Liver (tissue), 9 donors: ENCODE data around the gene CCR6. TPM values are rescaled to one million over a fixed set of nuclear protein-coding genes. Genes with fewer than 3 reads are reported as not detected.

Source experiments
- DNase-seq: peaks from one replicate; pipeline ENCODE4 v3.0.0-alpha.2; 2017; ENCODE audit warnings: low spot score
- H3K27ac ChIP-seq, 2 donors: one replicate each; pipeline ENCODE4 v1.7.0; 2013; ENCODE audit warnings: inconsistent platforms in 2 of 2, low read length in 2 of 2, control low read depth in 1 of 2, low read depth in 1 of 2, mild to moderate bottlenecking in 1 of 2
- H3K27me3 ChIP-seq, 4 donors: one replicate each; pipeline versions ENCODE4 v1.6.1 to v1.7.0; 2013; ENCODE audit warnings: low read length in 3 of 4, inconsistent platforms in 1 of 4, mild to moderate bottlenecking in 1 of 4, moderate library complexity in 1 of 4; ENCODE audit not compliant: control insufficient read depth in 4 of 4, insufficient read depth in 4 of 4
- H3K36me3 ChIP-seq, 4 donors: one replicate each; pipeline versions ENCODE4 v1.6.1 to v1.7.0; 2013; ENCODE audit warnings: low read length in 3 of 4, mild to moderate bottlenecking in 3 of 4, low read depth in 1 of 4, moderate library complexity in 1 of 4; ENCODE audit not compliant: control insufficient read depth in 4 of 4, insufficient read depth in 3 of 4
- H3K4me1 ChIP-seq, 4 donors: one replicate each; pipeline versions ENCODE4 v1.6.1 to v1.7.0; 2013; ENCODE audit warnings: low read length in 3 of 4, mild to moderate bottlenecking in 3 of 4, moderate library complexity in 1 of 4; ENCODE audit not compliant: control insufficient read depth in 4 of 4, insufficient read depth in 4 of 4
- H3K4me3 ChIP-seq, 3 donors: one replicate each; pipeline versions ENCODE4 v1.6.1 to v1.7.0; 2013; ENCODE audit warnings: low read length in 3 of 3, control low read depth in 1 of 3, low read depth in 1 of 3, mild to moderate bottlenecking in 1 of 3
- H3K9ac ChIP-seq, 2 donors: one replicate each; pipeline ENCODE4 v1.7.0; 2013; ENCODE audit warnings: low read length in 2 of 2, mild to moderate bottlenecking in 2 of 2, moderate library complexity in 2 of 2, control low read depth in 1 of 2, low read depth in 1 of 2
- H3K9me3 ChIP-seq, 4 donors: one replicate each; pipeline versions ENCODE4 v1.6.1 to v1.7.0; 2013; ENCODE audit warnings: low read length in 3 of 4; ENCODE audit not compliant: control insufficient read depth in 4 of 4
- ATF3 ChIP-seq: IDR thresholded peaks from 2 replicates; pipeline ENCODE4 v1.6.1; 2016; ENCODE audit warnings: antibody characterized with exemption
- EGR1 ChIP-seq, 2 donors: IDR thresholded peaks; 2 replicates each; pipeline ENCODE4 v1.6.1; 2016 to 2018; ENCODE audit warnings: antibody characterized with exemption in 2 of 2, low read depth in 2 of 2
- FOXA1 ChIP-seq: IDR thresholded peaks from 2 replicates; pipeline ENCODE4 v1.6.1; 2016; ENCODE audit warnings: antibody characterized with exemption
- FOXA2 ChIP-seq: IDR thresholded peaks from 2 replicates; pipeline ENCODE4 v1.6.1; 2016; ENCODE audit warnings: antibody characterized with exemption
- GABPA ChIP-seq, 2 donors: IDR thresholded peaks in 1 of 2; conservative IDR thresholded peaks in 1 of 2; 2 replicates each; pipeline ENCODE4 v1.6.1; 2016; ENCODE audit warnings: antibody characterized with exemption in 2 of 2, mild to moderate bottlenecking in 1 of 2, moderate library complexity in 1 of 2
- HNF4A ChIP-seq, 2 donors: conservative IDR thresholded peaks; 2 replicates each; pipeline ENCODE4 v1.6.1; 2016; ENCODE audit warnings: antibody characterized with exemption in 2 of 2, mild to moderate bottlenecking in 2 of 2
- HNF4G ChIP-seq: IDR thresholded peaks from 2 replicates; pipeline ENCODE4 v1.6.1; 2016; ENCODE audit warnings: antibody characterized with exemption
- JUND ChIP-seq, 2 donors: IDR thresholded peaks; 2 replicates each; pipeline ENCODE4 v1.6.1; 2016; ENCODE audit warnings: antibody characterized with exemption in 2 of 2
- MAX ChIP-seq: IDR thresholded peaks from 2 replicates; pipeline ENCODE4 v1.6.1; 2016; ENCODE audit warnings: antibody characterized with exemption
- NR2F2 ChIP-seq: IDR thresholded peaks from 2 replicates; pipeline ENCODE4 v1.6.1; 2016; ENCODE audit warnings: antibody characterized with exemption
- RAD21 ChIP-seq, 2 donors: IDR thresholded peaks; 2 replicates each; pipeline ENCODE4 v1.6.1; 2016; ENCODE audit warnings: antibody characterized with exemption in 2 of 2, mild to moderate bottlenecking in 2 of 2
- REST ChIP-seq: IDR thresholded peaks from 2 replicates; pipeline ENCODE4 v1.6.1; 2016; ENCODE audit warnings: antibody characterized with exemption, mild to moderate bottlenecking
- RXRA ChIP-seq, 2 donors: IDR thresholded peaks; 2 replicates each; pipeline ENCODE4 v1.6.1; 2017 to 2018; ENCODE audit warnings: antibody characterized with exemption in 2 of 2, mild to moderate bottlenecking in 1 of 2
- SP1 ChIP-seq: IDR thresholded peaks from 2 replicates; pipeline ENCODE4 v1.6.1; 2018; ENCODE audit warnings: antibody characterized with exemption, mild to moderate bottlenecking
- TAF1 ChIP-seq: conservative IDR thresholded peaks from 2 replicates; pipeline ENCODE4 v1.6.1; 2016; ENCODE audit warnings: antibody characterized with exemption, mild to moderate bottlenecking
- YY1 ChIP-seq: IDR thresholded peaks from 2 replicates; pipeline ENCODE4 v1.6.1; 2016; ENCODE audit warnings: antibody characterized with exemption, mild to moderate bottlenecking
- WGBS: extraction: QIAGEN DNeasy Blood & Tissue Kit; methylation state at CpG from one replicate; pipeline ENCODE4 v1.1.7; 2013; 5-methylcytosine and 5-hydroxymethylcytosine counted together
- polyA plus RNA-seq, 2 donors: library from polyadenylated mRNA; stranded (reverse) in 1 of 2; unstranded in 1 of 2; fragments of 200-250 nt in 1 of 2; fragments of >200 nt in 1 of 2; fragmentation: Nextera tagmentation in 1 of 2; extraction: Ambion mirVana in 1 of 2; gene quantifications; one replicate each; pipeline versions ENCODE4 v1.2.1 to v1.2.3, GENCODE V29; 2013 to 2015
- total RNA-seq, 2 donors: library from RNA; depleted of rRNA; stranded (reverse); fragments of >200 nt; gene quantifications; one replicate each; pipeline ENCODE4 v1.2.3, GENCODE V29; 2014
- TF ChIP-seq, protein P1 (sequence below): IDR thresholded peaks from 2 replicates; pipeline ENCODE4 v1.6.1; 2016; ENCODE audit warnings: antibody characterized with exemption
- TF ChIP-seq, protein P2 (sequence below): fragments of 150-350 bp; IDR thresholded peaks from 2 replicates; pipeline ENCODE4 v1.5.1; 2017; ENCODE audit warnings: improper control_type of control experiment, low read depth, low read length; ENCODE audit not compliant: missing input control
- donor health status: healthy.
- donor health status: healthy.
- donor health status: healthy.
- donor health status: healthy.
- donor health status: healthy.

The CCR6 gene
- total RNA-seq (1 to 10 TPM in 1 of 2 donors, not detected in 1; 8.4 TPM), polyA plus RNA-seq (under 1 TPM in 1 of 2 donors, not detected in 1; 0.02 TPM)

- H3K27me3 ChIP-seq: no peaks in the 10 kb centered on the region
- no peaks in the 10 kb centered on the region for H3K36me3 ChIP-seq
- H3K4me3 ChIP-seq: no peak within 1 kb of the TSS
- no peak within 1 kb of the TSS for H3K27ac ChIP-seq
- peaks cover 0 to 7% (median 0%) of the 10 kb centered on the region in 4 donors for H3K4me1 ChIP-seq
- no peaks in the 10 kb centered on the region for H3K9me3 ChIP-seq
- H3K9ac ChIP-seq: no peak within 1 kb of the TSS
- no peak for DNase-seq
- TF ChIP-seq ATF3 (no peak), GABPA (IDR thresholded peaks at IDR 0.05 in 1 of 2, conservative IDR thresholded peaks at IDR 0.05 in 1 of 2) (no peak), HNF4A (conservative IDR thresholded peaks at IDR 0.05) (peak; percentile 63 to 88), NR2F2 (no peak), EGR1 (IDR thresholded peaks at IDR 0.05; ENCODE audit: low read depth in 2 of 2) (no peak), JUND (IDR thresholded peaks at IDR 0.05) (no peak), RXRA (IDR thresholded peaks at IDR 0.05) (no peak), FOXA2 (no peak), TAF1 (no peak), REST (no peak), YY1 (no peak), MAX (no peak), HNF4G (peak; percentile 86), RAD21 (IDR thresholded peaks at IDR 0.05) (peak in 1 of 2 donors; percentile 15), FOXA1 (no peak), SP1 (peak; percentile 73)
- TF ChIP-seq, protein P1, sequence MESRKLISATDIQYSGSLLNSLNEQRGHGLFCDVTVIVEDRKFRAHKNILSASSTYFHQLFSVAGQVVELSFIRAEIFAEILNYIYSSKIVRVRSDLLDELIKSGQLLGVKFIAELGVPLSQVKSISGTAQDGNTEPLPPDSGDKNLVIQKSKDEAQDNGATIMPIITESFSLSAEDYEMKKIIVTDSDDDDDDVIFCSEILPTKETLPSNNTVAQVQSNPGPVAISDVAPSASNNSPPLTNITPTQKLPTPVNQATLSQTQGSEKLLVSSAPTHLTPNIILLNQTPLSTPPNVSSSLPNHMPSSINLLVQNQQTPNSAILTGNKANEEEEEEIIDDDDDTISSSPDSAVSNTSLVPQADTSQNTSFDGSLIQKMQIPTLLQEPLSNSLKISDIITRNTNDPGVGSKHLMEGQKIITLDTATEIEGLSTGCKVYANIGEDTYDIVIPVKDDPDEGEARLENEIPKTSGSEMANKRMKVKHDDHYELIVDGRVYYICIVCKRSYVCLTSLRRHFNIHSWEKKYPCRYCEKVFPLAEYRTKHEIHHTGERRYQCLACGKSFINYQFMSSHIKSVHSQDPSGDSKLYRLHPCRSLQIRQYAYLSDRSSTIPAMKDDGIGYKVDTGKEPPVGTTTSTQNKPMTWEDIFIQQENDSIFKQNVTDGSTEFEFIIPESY: no peak
- TF ChIP-seq, protein P2, sequence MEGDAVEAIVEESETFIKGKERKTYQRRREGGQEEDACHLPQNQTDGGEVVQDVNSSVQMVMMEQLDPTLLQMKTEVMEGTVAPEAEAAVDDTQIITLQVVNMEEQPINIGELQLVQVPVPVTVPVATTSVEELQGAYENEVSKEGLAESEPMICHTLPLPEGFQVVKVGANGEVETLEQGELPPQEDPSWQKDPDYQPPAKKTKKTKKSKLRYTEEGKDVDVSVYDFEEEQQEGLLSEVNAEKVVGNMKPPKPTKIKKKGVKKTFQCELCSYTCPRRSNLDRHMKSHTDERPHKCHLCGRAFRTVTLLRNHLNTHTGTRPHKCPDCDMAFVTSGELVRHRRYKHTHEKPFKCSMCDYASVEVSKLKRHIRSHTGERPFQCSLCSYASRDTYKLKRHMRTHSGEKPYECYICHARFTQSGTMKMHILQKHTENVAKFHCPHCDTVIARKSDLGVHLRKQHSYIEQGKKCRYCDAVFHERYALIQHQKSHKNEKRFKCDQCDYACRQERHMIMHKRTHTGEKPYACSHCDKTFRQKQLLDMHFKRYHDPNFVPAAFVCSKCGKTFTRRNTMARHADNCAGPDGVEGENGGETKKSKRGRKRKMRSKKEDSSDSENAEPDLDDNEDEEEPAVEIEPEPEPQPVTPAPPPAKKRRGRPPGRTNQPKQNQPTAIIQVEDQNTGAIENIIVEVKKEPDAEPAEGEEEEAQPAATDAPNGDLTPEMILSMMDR: no peak
- WGBS: 48% methylated on average over 8 of the region's 8 CpGs
These were observed at the start of gene CCR6 for GRCh38 chr6:167122827-167123657. TSS of gene CCR6 (plus strand) at chr6:167123096. CDS start at chr6:167136135, 13,039 bp downstream.
